HepG2 (cell line): ENCODE measurements around the gene PMEPA1. TPM values are rescaled to one million over a fixed set of nuclear protein-coding genes. Genes with fewer than 3 reads are reported as not detected.

Experiments used
- CREB1 ChIP-seq, 2 experiments: fragments of 450-650 bp in 1 of 2; IDR thresholded peaks; 2 replicates each; pipeline ENCODE4 v1.6.1; 2016 to 2017; ENCODE audit warnings: control low read depth in 1 of 2, mild to moderate bottlenecking in 1 of 2, missing compliant biosample characterization in 1 of 2, missing genetic modification characterization in 1 of 2
- CREM ChIP-seq, 2 experiments: sonication (generic) in 1 of 2; formaldehyde crosslinking in 1 of 2; IDR thresholded peaks; 2 replicates each; pipeline versions ENCODE4 v1.4.0 to v1.6.1; 2016 to 2020; ENCODE audit warnings: antibody characterized with exemption in 1 of 2, mild to moderate bottlenecking in 1 of 2, missing genetic modification reagents in 1 of 2
- MTA1 ChIP-seq: sonication (generic); formaldehyde crosslinking; IDR thresholded peaks from 2 replicates; pipeline ENCODE4 v1.4.0; 2020; ENCODE audit warnings: missing genetic modification reagents, mild to moderate bottlenecking, borderline replicate concordance
- SP2 ChIP-seq: sonication (generic); formaldehyde crosslinking; IDR thresholded peaks from 2 replicates; pipeline ENCODE4 v1.5.1; 2020; ENCODE audit warnings: mild to moderate bottlenecking, missing genetic modification reagents
- ZNF230 ChIP-seq: sonication (generic); formaldehyde crosslinking; IDR thresholded peaks from 2 replicates; pipeline ENCODE4 v1.4.0; 2020; ENCODE audit warnings: mild to moderate bottlenecking, missing genetic modification reagents
- ZNF577 ChIP-seq: sonication (generic); formaldehyde crosslinking; IDR thresholded peaks from 2 replicates; pipeline ENCODE4 v1.4.0; 2020; ENCODE audit warnings: mild to moderate bottlenecking, low read depth, missing genetic modification reagents, borderline replicate concordance
- ZNF768 ChIP-seq: sonication (generic); formaldehyde crosslinking; IDR thresholded peaks from 2 replicates; pipeline ENCODE4 v1.4.0; 2020; ENCODE audit warnings: missing genetic modification reagents
- ZNF780A ChIP-seq: sonication (generic); formaldehyde crosslinking; IDR thresholded peaks from 2 replicates; pipeline ENCODE4 v1.8.0; 2022; ENCODE audit warnings: mild to moderate bottlenecking, missing genetic modification reagents, moderate library complexity
- polyA plus RNA-seq, 8 experiments: library from polyadenylated mRNA; depleted of rRNA in 3 of 8; stranded (reverse) in 7 of 8; unstranded in 1 of 8; fragments of >200 nt; fragmentation: Illumina TruSeq in 4 of 8; extraction: Trizol in 4 of 8; gene quantifications; 2 replicates each; pipeline versions ENCODE4 v1.2.1 to v1.2.3, GENCODE V29; 2011 to 2016; ENCODE audit warnings: low read depth in 4 of 8, missing spikeins in 1 of 8, mixed read lengths in 1 of 8; ENCODE audit not compliant: insufficient read depth in 1 of 8
- total RNA-seq, 5 experiments: library from RNA; depleted of rRNA; stranded (reverse); fragments of >200 nt; fragmentation: Illumina TruSeq; extraction: Trizol; gene quantifications; 2 replicates each; pipeline ENCODE4 v1.2.3, GENCODE V29; 2016; ENCODE audit warnings: low read depth in 1 of 5
- TF ChIP-seq, protein P1 (sequence below): sonication (generic); formaldehyde crosslinking; IDR thresholded peaks from 2 replicates; pipeline ENCODE4 v1.5.1; 2020; ENCODE audit warnings: mild to moderate bottlenecking, missing genetic modification reagents, moderate library complexity
- TF ChIP-seq, protein P2 (sequence below): sonication (generic); formaldehyde crosslinking; IDR thresholded peaks from 2 replicates; pipeline ENCODE4 v1.5.0; 2020; ENCODE audit warnings: mild to moderate bottlenecking, missing genetic modification reagents
- TF ChIP-seq, protein P3 (sequence below): sonication (generic); formaldehyde crosslinking; IDR thresholded peaks from 2 replicates; pipeline ENCODE4 v1.4.0; 2020; ENCODE audit warnings: mild to moderate bottlenecking, missing genetic modification reagents

The PMEPA1 gene
- total and polyA plus RNA-seq, 2 of the 13 experiments (the other 11 are each of a cell fraction or from before 2014, with no cell fraction given) = not detected

DNA sequence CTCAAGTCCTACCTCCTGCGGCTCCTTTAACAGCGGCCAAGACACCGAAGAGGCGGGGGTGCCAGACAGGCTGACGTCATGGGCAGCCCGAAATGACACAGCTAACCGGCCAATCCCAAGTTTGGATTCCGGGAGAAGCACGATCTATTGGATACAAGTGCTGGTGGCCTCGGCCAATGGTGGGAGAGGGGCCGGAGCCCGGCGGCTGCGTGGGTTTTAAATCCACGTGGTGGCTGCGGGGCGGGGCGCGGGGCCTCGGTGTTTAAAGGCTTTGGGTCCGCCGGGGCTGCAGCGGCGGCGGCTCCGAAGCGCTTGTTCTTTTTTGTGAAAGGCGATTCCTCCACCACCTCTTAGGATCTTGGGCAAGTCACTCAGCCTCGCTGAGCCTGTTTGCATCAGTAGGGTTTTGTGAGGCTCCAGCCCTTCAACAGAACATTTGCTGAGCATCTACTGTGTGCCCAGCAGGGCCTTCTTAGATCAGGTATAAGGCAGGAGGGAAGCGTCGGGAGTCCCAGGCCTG is 8.7 kb upstream of the PMEPA1 start (continued):
- TF ChIP-seq, protein P1, sequence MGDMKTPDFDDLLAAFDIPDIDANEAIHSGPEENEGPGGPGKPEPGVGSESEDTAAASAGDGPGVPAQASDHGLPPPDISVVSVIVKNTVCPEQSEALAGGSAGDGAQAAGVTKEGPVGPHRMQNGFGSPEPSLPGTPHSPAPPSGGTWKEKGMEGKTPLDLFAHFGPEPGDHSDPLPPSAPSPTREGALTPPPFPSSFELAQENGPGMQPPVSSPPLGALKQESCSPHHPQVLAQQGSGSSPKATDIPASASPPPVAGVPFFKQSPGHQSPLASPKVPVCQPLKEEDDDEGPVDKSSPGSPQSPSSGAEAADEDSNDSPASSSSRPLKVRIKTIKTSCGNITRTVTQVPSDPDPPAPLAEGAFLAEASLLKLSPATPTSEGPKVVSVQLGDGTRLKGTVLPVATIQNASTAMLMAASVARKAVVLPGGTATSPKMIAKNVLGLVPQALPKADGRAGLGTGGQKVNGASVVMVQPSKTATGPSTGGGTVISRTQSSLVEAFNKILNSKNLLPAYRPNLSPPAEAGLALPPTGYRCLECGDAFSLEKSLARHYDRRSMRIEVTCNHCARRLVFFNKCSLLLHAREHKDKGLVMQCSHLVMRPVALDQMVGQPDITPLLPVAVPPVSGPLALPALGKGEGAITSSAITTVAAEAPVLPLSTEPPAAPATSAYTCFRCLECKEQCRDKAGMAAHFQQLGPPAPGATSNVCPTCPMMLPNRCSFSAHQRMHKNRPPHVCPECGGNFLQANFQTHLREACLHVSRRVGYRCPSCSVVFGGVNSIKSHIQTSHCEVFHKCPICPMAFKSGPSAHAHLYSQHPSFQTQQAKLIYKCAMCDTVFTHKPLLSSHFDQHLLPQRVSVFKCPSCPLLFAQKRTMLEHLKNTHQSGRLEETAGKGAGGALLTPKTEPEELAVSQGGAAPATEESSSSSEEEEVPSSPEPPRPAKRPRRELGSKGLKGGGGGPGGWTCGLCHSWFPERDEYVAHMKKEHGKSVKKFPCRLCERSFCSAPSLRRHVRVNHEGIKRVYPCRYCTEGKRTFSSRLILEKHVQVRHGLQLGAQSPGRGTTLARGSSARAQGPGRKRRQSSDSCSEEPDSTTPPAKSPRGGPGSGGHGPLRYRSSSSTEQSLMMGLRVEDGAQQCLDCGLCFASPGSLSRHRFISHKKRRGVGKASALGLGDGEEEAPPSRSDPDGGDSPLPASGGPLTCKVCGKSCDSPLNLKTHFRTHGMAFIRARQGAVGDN (CRISPR knock-in tag) = peak; percentile 29; the same call in 1 of the 2 replicates
- TF ChIP-seq MTA1 (no peak), ZNF768 (peak; percentile 22; the same call in 1 of the 2 replicates), ZNF577 (CRISPR knock-in tag) (no peak), ZNF230 (CRISPR knock-in tag) (no peak), CREM (IDR thresholded peaks at IDR 0.05) (peak; percentile 65), CREM (CRISPR knock-in tag; IDR thresholded peaks at IDR 0.05) (no peak), SP2 (CRISPR knock-in tag) (peak; percentile 74), CREB1 (IDR thresholded peaks at IDR 0.05) (peak; percentile 93), CREB1 (CRISPR knock-in tag; IDR thresholded peaks at IDR 0.05) (peak; percentile 88), ZNF780A (CRISPR knock-in tag) (no peak)
- TF ChIP-seq, protein P2, sequence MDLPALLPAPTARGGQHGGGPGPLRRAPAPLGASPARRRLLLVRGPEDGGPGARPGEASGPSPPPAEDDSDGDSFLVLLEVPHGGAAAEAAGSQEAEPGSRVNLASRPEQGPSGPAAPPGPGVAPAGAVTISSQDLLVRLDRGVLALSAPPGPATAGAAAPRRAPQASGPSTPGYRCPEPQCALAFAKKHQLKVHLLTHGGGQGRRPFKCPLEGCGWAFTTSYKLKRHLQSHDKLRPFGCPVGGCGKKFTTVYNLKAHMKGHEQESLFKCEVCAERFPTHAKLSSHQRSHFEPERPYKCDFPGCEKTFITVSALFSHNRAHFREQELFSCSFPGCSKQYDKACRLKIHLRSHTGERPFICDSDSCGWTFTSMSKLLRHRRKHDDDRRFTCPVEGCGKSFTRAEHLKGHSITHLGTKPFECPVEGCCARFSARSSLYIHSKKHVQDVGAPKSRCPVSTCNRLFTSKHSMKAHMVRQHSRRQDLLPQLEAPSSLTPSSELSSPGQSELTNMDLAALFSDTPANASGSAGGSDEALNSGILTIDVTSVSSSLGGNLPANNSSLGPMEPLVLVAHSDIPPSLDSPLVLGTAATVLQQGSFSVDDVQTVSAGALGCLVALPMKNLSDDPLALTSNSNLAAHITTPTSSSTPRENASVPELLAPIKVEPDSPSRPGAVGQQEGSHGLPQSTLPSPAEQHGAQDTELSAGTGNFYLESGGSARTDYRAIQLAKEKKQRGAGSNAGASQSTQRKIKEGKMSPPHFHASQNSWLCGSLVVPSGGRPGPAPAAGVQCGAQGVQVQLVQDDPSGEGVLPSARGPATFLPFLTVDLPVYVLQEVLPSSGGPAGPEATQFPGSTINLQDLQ = no peak
- TF ChIP-seq, protein P3, sequence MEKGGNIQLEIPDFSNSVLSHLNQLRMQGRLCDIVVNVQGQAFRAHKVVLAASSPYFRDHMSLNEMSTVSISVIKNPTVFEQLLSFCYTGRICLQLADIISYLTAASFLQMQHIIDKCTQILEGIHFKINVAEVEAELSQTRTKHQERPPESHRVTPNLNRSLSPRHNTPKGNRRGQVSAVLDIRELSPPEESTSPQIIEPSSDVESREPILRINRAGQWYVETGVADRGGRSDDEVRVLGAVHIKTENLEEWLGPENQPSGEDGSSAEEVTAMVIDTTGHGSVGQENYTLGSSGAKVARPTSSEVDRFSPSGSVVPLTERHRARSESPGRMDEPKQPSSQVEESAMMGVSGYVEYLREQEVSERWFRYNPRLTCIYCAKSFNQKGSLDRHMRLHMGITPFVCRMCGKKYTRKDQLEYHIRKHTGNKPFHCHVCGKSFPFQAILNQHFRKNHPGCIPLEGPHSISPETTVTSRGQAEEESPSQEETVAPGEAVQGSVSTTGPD (CRISPR knock-in tag) = no peak
